HG03280 (cell line): ENCODE measurements around the gene PAX6.
A peak's percentile ranks its signal among the peaks of the same experiment; 100 is the strongest.

Experiments
- ATAC-seq: cut with Tn5 transposase; IDR thresholded peaks from one replicate; pipeline ENCODE4 v1.9.1; 2021; ENCODE audit warnings: mild to moderate bottlenecking, moderate library complexity; ENCODE audit not compliant: unreplicated experiment

The PAX6 gene

DNA sequence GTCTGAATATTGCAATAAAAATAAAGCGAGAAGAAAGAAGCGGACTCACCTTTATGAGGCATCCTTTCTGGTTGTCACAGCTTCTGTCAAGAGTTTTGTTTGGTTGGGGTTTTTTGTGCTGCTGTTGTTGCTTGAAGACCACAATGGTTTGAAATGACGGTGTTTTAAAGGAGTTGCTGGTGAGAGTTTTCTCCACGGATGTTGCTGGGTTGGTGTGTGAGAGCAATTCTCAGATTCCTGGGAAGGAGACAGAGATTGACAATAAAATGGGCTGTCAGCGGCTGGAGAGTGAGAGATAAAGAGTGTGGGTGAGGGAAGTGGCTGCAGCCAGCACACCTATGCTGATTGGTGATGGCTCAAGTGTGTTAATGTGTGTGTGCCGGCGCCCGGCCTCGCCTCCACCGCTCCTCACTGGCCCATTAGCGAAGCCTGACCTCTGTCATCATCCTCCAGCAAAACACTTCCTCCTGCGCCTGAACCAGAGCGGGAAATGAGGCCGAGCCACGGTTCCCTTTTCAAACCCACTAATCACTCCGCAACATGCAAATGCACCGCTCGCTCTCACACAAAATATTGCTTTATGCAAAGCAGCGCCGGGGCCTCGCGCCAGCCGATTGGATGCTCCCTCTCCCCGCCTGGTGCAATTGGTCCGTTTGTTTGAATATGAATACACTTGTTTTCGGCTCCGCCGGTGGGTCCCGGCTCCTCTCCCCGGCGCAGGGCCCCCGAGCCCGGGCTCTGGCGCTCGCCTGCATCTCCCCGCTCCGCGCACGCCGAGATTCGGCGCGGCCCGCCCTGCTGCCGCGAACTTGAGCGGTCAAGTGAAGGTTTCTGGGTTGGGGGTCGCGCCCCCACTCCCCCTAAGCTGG lies at the start of gene PAX6:
TSS of gene PAX6 (minus strand) at position 544 of the 869 bp plus-strand sequence. CDS start 4,911 bp downstream, outside the sequence.
- ATAC-seq: peak; percentile 58

DNA sequence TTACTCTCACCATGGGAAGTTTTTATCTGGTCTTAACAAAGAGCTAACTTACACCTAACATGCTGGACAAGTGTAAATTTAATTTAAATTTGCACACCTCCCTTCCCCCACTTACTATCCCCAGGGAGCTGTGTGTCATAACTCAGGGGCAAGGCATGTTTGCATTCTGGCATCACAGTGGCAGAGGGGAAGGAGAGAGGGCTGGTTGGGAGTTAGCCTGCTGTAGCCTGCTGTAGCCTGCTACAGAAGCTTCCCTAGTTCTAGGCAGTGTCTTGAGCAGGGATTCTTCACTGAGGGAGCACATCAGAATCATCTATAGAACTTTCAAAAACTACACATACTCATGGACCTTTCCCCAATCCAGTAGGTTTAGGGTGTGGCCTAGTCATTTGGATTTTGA lies 49.3 kb upstream of the PAX6 start:
- no peak for ATAC-seq

DNA sequence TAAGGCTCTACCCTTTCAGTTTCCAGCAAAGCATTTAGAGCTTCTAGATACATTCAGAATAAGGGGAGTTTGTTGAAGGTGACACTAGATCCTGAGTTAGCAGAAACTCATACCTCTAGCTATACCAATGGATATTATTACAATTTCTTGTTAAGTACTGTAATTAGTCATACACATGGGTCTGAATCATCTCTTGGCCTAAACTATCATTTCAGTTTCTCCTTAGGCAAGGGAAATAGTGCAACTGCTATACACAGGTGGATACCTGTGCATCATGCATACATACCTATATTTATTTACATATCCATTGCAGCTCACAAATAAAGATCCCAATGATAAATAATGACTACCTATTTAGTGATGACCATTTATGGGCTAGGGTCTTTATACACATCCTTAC lies 45.1 kb upstream of the PAX6 start:
- no peak for ATAC-seq

DNA sequence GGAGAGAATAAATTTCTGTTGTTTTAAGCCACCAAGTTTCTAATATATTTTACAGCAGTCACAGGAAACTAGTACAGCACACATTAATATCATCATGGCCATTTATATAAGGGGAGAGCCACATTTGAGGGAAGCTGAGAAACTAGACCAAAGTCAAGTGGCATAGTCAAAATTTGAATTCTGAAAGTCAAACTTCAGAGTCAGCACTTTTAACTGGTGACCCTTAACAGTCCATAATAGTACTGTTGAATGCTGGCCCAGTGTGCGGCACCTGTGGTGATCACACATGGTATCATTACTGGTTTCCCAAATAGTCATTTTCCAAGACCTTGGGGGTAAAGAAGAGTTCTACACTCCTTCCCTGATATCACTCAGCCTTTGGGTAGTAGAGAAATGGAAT lies 44.3 kb upstream of the PAX6 start:
- no peak for ATAC-seq

DNA sequence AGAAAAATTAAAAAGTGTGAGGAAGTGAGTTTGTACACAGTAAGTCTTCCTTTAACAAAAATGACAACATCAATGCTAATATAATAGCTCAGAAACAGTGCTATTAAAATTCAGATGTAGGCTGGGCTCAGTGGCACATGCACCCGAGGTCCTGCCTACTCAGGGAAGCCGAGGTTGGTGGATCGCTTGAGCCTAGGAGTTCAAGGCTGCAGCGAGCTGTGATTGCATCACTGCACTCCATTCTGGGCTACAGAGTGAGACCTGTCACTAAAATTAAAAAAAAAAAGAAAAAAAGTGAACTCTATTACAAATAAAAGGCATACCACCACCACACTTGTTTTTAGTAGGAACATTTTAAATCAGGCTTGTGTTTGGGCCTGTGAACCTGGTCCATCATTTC lies 39.2 kb upstream of the PAX6 start:
- ATAC-seq: no peak

DNA sequence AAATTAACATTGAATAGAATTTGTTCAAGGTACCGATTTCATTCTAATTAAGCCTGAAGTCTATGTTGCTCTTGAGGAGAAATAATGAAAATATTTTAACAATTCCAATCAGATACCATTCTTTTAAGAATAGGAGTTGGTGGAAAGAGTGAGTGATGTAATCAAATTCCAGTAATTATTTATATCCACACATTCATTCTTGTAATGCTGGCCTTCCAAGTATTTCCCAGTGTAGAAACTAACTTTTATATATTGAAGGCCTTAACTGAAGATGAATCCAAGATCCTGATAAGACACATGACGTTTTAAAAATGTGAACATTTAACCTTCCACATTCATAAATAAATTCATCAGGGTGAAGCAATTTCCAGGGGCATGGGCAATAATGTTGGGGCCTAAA lies 36.6 kb upstream of the PAX6 start:
- ATAC-seq: no peak

DNA sequence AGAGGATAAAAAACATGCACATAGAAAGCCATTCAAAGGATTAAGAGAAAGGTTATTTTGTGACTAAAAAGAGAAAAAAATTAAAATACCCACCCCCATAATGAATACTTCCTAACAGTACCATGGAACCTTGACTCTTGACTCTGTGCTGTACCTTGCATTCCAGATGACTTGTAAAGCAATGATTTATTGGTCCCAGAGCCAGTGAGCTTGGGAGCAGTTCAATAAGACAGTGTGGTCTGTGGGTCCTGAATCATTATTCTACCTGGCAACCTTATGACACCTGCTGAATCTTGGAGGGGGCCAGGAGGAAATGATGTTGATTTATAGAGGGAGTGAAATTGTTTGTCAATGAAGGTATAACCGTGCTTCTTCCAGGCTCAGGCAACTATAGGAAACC lies 34.2 kb upstream of the PAX6 start:
- no peak for ATAC-seq

DNA sequence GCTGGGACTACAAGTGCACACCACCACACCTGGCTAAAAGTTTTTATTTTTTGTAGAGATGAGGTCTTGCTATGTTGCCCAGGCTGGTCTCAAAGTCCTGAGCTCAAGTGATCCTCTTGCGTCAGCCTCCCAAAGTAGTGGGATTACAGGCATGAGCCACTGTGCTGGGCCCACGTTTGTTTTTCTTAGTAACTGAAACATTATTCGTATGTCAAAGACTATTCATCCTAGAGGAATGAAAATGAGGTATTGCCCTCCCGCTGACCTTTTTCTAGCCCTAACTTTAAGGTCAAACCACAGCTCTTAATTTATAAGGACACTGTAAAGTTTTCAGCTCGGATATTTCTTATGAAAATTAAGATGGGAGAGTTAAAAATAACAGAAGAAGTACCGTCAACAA lies 33.2 kb upstream of the PAX6 start:
- no peak for ATAC-seq

DNA sequence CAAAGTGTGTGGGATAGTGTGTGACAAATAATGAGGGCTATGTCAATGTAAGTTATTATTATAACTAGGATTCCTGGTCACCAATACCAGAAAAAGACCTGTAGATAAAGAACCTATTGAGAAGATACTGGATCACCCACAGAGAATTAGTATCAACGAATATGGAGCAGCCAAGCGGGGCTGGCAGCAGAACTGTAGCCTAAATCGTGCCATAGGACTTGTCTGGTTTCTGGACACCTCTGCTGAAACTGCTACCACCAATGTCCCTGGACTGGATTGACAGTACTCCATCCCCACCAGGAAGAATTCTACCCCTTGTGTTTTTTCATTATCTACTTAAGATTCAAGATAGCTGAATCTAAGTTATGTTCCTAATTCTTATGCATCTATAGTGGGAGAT lies 30.3 kb upstream of the PAX6 start:
- ATAC-seq: no peak

DNA sequence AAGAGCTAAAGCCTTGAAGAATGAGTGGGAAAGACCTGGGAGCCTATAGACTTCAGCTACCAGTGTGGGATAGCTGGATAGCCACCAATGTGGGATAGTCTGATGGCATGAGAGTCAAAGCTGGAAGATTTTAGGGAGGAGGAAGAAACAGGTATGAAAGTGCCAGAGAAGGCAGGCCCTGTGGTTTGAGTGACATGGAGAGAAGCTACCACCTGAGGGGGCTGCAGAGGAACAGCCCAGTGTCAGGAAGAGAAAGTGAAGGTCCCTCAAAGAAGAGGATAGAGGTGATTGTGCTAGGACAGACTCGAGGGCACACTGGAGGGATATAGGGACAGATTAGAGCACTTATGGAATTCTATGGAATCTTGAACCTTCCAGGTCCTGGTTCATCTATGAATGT lies 23.1 kb upstream of the PAX6 start:
- no peak for ATAC-seq

DNA sequence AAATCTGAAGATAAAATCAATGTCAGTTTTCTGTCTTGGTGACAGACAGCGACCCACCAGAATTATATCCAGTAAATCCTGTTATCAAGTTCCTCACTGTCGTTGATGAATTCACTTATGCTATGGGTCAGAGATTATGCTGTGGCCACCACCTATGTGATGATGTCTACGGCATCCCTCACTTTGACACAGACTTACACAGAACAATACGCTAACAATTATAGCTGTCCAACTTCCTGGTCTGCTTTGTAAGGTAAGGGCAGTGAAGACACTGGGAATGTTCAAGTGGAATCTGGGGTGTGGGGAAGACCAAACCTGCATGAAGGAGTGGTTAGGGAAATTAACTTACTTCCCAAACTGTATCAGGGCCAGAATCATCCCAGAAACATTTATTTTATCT lies 19.3 kb upstream of the PAX6 start:
- no peak for ATAC-seq

DNA sequence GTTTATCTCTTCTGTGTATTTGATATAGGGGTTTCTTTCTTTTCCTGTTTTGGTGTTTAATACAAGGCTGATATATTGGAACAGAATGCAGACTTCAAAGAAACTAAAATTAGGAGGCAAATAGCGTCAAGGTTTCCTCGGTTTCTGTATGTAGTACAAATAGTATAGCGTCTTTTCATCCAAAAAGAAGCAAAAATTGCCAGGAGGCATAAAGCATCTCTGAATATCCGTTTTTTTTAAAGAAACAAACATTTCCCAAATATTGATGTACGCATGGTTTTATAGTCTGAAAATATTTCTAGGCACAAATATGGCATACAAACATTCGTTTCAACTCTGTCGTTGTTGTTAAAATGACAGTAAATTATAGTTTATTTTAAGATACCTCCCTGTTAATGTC lies 17.1 kb upstream of the PAX6 start:
- ATAC-seq: no peak

DNA sequence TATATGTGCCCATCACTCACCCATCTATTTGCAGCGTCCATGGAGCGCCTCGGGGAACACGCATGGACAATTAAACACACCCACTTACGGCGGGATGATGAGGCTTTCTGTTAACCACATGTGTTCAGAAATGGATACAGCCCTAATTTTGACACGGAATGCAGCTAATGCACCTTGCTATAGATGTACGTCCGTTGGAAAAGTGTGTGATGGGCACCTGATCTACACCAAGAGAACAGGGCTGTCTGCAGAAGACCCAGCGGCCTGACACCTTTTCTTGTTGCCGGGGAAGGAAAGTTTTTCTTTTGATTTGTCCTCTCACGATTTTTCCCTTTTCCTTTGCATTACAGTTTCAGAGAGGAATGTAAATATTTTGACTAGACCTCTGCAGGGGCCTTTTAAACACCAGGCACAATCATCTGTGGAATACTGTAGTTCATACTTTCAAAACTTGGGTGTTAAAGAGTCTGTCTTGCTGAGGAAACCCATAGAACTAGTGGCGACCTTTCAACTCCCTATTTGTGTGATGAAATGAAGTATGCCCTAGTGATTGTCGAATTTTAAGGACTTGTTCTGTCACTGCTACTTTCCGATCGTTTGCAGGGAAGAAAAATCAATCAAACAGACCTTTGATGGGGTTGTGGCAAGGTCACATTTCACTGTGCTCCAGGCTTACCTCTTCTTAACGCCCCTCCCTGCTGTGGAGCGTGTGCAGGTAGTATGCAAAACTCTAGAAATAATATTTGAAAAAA lies 16.5 kb upstream of the PAX6 start:
- ATAC-seq: no peak

DNA sequence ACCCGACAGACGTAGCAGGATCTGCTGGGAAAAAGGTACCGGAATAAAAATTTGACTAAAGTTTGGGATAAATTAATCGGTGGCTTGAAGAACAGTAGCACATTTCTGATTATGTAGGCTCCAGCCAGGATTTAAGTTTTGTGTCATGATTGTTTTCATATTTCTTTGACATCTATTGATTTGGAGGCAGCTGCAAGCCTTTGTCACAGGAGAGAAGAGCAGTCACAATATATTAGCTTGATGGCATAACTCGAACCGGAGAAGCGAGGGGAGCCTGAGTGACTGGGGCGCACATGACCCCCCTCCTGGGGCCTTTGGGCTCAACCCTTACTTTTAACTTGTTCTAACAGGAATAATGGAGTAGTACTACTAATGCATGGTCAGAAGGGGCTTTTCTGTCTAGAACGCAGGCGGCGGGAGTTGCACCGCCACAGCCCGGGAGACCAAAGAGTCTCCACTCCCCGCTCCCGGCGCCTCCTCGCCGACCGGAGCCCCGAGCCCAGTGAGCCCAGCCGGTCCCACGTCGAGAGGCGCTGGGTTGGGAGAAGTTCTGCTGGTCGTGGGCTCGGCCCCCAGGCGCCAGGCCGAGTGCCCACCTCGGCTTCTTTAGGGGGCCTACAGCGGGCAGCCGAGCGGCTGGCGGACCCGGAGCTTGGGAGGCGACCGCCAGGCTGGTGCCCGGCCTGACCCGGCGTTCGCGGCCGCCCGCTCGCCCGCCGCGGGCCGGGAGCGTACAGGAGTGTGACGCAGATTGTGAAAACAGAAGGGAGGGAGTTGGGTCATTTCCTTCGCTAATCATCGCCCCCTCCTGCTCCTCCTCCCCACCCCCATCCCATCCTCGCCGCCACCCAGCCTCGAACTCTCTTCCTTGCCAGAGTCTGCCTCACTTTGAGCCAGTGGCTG lies 15.7 kb upstream of the PAX6 start:
- no peak for ATAC-seq

DNA sequence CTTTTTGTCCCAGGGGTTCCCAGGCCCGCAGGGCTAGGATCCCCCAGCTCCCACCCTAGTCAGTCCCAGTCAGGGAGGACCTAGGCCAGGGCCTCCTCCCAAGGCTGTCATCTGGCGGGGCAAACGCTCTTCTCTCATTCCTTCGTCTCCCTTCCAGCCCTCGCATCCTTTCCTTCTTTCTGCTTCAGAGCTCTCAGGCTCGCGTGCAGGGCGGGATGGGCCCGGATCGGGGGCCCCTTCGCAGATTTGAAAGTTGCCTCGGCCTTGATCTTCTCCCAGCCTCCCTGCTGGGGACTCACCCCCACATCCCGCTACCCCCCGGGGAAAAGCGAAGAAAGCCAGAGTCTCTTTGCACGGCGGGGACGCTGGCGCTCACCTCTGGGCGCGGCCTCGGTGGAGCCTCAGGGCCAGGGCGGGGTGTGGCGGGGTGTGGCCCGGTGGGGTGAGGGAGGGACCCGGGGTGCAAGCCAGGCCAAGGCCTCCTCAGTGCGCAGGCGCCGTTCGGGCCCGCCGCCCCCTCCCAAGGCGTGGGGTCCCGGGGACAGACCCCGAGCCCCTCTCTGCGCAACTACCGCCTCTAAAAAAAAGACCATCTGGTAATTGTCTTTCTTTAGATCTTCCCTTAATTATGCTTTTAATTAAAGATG lies 14.8 kb upstream of the PAX6 start:
- ATAC-seq: no peak

DNA sequence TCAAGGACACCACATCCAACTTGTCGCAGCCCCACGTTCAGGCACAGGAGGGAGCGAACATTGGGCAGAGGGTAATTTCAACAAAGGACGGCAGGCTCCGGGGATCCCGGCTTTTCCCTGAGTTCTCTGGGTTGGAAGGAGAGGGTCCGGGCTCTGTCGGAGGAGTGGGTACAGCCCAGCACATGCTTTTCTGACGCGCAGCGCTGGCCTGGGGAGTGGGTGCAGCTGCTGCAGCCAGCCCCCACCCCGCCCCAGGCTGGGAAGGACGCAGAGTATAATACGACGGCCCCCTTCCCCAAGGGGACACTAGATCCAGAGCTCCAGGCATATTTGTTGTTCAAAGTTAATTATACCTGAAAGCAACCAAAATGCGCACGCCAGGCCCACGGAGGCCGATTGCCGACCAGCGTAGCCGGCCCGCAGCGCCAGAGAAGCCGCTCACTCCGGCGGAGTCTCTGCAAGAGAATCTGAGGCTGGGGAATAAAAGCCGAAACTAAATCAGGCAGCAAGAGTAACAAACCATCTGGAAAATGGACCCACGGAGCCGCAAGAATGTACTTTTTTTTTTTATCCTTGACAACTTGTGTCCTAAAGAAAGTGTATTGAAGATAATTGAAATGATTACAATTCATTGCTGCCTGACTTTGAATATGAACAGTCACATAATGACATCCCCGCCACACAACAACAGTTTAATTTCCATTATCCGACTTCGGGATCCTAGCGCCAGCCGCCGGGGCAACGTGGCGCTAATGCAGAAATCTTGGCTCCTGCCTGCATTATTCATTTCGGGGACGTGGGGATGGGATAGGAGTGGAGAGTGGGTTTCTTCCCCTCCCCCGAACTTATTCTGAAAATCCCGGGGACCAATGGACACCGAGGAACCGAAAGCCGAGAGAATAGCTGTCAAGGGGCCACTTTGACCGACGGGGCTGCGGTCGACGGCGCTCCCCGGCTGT lies 14.0 kb upstream of the PAX6 start:
- no peak for ATAC-seq

DNA sequence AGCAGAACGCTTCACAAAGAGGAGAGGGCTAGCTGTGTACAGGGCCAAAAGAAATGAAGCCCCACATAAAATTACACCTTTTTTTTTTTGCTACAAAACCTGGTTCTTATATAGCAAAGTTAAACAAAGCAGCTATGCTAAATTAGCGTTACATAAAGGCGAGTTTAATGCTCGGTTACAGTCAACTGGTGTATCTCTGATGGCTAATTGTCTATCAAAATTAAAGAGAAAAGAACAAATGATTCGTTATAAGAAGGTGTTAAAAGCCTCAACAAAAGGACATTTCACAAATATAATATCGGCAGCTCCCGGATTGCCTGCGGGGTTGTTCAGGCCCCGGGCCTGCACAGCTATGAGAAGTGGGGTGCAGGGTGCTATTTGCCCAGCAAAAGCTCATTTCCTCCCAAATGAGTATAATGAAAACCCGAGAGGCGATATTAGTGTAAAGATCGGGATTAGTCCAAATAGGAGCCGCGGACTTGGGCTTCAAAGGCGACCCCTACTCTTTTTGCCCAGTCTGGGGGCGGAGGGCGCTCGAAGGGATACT lies 13.3 kb upstream of the PAX6 start:
- ATAC-seq: no peak

DNA sequence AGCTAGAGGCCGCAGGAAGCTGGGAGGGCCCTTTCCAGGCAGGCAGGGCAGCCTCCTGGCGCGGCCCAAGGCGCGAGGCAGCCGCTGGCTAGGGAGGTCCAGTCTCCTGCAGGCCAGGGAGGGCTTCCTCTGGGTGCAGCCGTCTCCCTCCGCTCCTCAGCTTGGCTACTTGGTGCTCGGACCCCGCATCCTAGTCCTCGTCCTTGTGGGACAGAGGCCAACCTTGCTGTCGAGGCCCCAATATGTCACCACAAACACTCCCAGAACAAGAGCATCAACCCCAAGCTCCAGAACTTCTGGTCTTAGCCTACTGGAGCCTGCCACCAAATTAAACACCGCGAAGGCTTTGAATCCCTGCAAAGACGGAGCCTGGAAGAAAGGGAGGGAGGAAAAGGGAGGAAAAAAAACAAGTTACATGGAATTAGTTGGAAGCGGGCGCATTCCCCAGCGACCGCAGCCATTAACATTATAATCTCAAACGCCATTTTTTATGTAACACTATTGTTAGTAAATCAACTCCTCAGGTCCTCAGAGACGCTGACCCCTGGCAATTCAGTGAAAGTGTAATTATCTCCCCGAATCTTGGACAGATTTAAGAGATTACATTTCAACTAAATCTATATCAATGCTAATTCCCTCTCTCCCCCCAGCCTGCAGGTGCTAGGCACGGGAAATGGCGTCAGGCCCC lies 12.7 kb upstream of the PAX6 start:
- no peak for ATAC-seq
